ENCODE measurements around the gene PPP2R3B.

Gene PPP2R3B

DNA sequence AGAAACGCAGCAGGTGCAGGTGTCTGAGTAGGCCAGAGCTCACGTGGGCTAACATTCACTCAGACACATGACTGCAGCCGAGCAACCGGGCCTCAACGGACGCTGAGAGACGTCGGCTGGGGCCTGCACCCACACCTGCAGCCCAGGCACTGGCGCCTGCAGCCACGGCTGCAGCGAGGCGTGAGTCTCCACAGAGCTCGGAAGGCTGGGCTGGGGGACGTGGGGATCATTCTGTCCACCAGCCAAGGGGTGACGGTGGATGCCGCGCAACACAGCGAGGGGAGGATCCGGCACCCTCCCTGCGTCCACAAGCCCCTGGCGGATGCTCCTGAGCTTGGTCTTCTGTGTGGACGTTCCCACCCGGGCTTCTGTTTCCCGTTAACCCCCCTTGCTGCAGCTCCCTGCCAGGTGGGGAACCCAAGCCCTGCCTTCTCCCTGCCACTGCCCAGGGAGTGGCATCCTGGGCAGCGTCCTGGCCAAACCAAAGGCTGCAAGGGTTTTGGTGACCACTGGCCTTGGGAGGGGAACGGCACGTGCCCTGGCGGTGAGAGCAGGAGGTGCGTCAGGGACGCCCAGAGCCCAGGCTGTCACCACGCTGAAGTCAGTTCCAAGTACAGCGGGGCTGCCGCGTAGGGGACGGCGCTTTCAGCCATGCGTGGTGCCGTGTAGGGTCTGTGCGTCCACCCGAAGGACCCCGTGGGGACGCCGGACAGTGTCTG is 16.3 kb downstream of the PPP2R3B start:
- FAIRE-seq: no peak

DNA sequence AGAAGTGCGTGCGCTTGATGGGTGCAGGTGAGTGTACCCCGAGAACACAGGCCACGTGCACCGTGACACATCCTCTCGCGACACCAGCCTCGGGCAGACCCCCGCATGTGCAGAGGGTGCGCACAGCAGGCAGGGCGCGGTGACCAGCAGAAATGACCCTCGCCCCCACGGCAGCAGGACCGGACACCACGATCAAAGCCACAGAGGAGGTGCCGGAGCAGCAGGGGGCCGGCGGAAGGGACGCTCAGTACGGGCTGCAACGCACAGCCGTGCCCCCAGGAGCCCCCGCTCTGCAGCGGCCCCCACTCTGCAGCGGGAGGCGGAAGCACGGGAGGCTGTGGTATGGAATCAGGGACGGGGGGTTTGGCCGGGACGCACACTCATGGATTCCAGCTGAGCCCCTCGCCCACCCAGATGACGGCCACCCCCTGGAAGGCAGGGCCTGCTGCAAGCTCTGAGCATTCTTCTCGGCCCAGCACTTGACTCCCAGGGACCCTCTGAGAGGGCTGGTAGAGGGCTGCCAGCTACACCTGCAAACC is 17.1 kb downstream of the PPP2R3B start:
- no peak for FAIRE-seq

DNA sequence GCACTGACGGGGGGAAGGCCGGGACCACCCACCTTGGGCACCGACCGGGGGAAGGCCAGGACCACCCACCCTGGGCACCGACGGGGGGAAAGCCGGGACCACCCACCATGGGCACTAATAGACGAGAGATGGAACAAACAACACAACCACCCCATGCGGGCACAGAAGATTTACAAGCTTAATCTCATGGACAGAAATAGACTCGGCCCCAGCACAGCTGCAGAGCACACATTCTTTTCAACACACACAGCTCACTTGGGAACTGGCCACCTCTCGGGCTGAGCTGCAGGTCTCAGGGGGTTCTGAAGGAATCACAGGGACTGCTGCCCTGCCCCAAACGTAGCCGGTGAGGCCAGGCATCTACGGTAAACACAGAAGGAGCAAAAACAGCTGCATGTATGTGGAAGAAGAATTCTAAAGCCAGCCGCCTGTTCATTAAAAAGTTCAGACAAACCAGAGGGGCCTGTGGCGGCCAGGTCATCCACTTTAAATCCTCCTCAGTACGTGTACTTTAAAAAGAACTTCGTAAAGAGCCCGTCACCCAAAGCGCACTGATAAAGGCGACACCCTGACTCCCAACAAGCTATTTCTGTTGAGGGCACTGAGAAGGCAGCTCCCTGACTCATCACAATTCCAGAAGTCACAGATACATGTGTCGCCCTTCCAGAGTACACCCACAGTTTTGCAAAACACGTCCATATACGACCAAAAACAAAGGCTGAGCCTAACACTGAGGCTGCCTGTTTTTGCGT is 17.7 kb downstream of the PPP2R3B start:
- no peak for FAIRE-seq

DNA sequence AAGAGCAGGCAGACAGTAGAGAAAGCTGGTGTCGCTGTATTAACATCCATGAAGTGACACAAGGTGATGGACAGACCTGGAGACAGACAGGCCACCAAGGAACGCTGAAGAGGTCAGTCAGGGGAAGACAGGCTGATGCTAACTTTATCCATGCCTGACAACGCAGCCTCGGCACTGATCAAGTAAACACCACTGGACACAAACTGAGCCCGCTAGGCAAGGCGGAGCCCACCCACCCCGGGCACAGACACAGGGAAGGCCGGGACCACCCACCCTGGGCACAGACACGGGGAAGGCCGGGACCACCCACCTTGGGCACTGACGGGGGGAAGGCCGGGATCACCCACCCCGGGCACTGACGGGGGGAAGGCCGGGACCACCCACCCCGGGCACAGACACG is 18.8 kb downstream of the PPP2R3B start:
- no peak for FAIRE-seq

DNA sequence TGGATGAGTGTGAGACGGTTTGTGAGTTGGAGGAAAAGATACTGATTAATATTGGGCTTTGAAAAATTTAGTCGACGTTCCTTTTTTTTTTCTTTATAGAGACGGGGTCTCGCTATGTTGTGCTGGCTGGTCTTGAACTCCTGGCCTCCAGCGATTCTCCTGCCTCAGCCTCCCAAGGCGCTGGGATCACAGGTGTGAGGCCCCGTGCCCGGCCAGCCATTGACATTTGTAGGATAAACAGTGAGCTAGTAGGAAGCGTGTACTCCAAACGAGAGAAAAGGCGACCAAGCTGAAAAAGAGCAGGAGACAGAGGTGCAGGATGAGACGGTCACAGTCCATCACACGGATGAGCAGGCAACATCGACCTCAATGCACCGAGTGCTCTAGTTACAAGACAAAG is 19.4 kb downstream of the PPP2R3B start:
- FAIRE-seq: no peak

DNA sequence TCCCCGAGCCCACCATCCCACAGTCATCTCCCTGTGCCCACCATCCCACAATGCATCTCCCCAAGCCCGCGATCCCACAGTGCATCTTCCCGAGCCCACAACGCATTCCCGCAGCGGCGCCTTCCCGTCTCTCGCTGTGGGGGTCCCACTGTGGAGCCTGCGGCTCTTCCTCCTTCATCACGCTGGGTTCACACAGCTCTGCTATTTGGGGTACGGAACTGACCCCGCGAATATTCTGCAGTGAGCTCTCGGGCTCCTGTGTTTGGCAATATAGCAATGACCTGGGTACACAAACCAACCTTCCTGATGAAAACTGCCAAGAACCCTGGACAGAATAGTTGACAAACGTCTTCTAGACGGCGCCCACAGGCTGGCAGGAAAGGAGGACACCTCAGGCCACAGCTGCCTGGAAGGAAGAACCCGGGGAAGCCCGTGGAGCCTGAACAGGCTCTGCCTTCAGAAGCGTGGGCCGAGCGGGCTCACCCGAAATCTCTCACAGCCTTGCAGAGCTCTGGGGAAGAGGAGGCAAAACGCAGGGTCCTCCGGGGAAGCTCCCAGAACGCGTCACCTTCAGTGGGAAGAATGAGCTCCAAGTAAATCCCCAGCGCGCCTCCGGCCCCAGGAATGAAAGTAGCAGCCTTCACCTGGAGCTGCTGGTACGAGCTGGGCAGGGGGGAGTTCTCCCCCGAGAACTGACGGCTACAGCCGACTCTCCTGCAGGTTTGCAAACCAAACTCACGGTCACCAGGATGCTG is 22.9 kb downstream of the PPP2R3B start:
- FAIRE-seq: no peak

DNA sequence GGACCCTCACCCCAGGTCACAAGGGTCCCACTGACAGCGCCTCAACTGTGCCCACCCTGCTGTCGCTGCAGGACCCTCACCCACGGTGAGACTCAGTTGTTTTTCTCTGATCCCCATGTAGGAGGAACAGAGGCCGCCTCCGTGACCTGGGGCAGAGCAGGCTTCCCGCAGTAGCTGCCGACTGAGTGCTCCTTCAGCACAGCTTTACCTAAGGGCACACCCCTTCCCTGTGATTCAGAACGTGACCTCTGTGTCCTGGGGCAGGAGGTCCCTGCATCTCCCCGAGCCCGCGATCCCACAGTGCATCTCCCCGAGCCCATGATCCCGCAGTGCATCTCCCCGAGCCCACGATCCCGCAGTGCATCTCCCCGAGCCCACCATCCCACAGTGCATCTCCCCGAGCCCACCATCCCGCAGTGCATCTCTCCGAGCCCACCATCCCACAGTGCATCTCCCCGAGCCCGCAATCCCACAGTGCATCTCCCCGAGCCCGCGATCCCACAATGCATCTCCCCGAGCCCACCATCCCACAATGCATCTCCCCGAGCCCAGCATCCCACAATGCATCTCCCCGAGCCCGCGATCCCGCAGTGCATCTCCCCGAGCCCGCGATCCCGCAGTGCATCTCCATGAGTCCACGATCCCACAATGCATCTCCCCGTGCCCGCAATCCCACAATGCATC is 23.6 kb downstream of the PPP2R3B start:
- no peak for FAIRE-seq

DNA sequence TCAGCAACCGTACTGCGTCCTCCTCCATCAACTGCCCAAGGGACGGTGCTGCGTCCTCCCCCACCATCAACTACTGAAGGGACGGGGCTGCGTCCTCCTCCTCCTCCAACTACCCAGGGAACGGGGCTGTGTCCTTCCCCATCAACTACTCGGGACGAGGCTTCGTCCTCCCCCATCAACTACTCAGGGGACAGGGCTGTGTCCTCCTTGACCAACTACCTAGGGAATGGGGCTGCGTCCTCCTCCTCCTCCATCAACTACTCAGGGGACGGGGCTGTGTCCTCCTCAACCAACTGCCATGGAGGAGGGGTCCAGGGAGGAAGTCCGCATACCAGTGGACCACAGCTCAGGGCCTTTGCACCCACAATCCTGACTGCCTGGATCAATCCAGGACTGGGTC is 24.4 kb downstream of the PPP2R3B start:
- FAIRE-seq: no peak

DNA sequence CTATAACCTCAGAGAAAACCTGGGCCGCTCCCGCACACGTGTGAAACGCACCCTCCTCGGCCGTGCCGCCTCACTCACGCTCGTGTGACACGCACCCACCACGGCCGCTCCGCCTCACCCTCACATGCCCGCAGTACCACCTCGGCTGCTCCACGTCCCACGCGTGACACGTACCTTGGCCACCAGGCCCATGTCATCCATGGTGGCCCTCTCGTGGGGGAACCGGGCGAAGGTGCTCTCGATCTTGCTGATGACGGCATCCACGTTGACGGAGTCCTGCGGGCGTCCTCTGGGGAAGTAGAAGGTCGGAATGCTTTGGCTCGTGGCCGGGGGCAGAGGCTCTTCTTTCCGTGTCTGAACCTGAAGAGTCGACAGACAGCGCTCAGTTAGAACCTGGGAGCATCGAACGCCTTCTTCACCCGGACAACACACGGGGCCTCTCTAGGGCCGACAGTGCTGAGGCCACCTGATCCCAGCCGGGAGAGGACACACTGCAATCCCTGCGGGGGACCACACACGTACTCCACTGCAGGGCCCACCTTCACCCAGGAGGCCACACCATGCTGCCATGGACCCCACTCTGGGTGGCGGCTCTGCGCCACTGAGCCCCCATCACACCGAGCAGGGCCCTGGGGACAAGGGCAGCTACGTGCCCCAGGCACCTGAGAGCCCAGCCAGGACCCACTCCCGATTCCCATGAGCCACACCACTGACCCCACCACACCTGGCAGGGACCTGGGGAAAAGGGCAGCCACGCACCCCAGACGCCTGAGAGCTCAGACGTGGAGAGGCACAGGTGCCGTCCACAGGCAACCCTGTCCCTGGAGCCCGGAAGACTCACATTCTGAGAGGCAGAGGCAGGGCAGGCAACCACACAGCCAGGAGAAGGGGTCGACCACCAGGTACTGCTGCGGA is 25.2 kb downstream of the PPP2R3B start:
- no peak for FAIRE-seq

DNA sequence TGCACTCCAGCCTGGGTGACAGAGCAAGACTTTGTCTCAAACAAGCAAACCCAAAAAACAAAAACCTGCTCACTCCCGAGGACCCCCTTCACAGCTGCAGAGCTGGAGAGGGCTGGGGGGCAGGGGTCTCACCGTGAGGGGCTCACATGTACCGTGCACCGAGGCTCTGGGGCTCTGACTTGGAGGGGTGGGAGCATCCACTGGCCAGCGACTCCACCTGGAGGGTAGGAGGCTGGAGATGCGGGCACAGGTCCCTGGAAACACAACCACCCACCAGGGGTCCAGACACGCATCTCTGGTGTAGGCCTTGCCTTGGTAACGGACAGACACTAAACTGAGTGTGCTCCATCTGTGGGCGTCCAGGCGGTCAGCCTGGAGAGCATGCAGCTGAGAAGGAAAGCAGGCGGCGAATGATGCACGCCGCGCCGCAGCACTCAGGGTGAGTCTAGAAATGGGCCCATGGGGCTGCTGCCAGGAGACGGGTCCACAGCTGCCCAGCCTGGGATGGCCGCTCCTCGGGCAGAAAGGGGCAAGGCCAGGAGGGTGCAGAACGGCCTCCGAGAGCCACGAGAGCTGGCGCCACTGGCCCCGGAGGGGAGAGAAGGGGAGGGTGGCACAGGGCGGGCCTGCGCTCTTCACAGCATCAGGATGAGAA is 26.1 kb downstream of the PPP2R3B start:
- no peak for FAIRE-seq

DNA sequence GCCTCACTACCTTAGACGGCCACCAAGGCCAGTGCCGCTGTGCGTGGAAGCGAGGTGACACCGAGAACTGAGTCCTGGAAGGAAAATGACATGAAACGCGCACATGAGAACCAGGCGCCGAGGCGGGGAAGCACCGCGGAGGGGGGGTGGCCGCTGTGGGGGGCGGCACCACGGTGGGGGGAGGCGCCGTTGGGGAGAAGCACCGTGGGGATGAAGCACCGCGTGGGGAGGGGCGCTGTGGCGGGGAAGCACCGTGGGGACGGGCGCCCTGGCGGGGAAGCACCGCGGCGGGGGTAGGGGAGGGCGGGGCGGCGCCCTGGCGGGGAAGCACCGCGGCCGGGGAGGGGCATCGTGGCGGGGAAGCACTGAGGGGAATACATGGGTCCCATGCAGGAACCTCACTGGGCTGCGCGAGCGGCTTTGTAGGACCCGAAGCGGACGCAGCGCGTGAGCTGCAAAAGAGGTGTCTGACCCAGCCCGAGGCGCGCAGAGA is 28.0 kb downstream of the PPP2R3B start:
- no peak for FAIRE-seq

DNA sequence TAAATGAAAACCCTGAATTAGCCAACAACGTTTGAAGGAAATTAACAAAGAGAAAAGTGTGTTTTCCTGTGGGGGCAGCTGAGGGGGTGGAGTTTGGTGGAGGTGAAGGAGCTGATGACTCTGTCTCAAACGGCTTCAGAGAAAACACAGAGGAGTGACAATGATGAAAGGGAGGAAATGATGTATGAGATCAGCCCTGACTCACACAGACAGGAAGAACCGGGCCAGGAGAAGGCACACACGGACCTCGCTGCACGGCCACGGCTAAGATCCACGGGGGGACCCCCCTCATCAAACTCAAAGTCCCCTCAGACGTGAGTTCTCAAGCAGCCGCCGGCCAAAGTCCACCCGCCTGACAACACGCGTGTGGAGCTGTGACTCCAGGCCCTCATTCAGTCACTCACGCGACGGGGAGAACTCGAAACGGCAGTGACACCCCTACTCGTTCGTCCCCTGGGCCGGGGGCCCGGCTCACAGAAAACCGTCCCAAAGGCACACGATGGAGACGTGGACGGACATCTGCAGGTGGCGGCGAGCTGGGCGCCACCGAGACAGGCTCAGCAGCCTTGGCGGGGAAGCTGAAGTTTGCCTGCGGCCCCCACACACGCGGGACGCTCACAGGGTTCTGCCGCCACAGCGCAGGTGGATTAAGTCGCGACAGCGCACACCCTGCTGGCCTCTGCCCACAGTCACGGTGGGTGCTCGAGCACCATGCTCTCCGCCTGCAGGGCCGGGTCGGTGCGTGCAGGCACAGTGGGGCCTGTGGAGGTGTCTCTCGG is 28.8 kb downstream of the PPP2R3B start:
- FAIRE-seq: no peak

DNA sequence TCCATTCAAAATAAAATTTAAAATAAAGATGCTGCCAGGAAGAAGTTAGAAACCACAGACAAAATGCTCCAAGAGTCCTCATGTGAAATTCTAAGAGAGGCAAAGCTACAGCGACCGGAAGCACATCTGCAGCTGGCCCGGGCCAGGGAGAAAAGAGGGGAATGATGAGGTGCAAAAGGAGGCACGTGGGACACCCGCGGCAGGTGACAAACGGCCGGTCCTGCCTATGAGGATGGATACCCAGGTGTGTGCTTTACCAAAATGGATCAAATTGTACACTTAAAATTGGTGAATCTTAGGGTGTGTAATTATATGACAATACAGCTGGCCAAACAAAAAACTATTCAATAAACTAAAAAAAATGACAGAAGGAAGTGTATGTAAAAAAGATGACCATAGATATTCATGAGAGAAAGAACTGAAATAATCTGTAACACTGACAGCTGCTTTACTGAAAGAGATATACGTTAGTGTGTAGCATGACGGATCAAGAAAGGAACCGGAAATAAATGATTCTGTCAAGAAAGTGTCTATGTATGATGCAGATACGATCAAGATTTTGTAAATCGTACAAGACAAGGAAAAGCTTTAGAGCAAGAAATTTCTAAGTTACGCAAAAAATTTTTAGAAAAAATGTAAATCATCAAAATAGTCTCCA is 29.5 kb downstream of the PPP2R3B start:
- FAIRE-seq: no peak

DNA sequence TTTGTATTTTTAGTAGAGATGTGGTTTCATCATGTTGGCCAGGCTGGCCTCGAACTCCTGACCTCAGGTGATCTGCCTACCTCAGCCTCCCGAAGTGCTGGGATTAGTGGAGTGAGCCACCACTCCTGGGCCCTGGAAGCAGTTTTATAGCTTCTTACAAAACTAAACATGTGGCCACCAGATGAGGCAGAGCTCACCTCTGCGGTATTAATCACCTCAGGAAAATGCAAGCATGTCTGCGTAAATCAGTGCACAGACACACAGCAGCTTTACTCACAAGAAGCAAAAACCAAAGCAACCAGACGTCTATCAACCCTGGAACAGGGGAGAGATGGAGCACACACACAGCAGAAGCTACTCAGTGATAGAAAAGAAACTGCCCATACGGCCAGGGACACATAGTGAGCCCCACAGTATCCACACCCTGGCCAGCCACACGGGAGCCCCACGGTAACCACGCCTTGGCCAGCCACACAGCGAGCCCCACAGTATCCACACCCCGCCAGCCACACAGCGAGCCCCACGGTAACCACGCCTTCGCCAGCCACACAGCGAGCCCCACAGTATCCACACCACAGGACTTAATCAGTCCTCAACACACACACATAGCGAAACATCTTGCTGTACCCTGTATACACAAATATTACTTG is 30.2 kb downstream of the PPP2R3B start:
- no peak for FAIRE-seq

DNA sequence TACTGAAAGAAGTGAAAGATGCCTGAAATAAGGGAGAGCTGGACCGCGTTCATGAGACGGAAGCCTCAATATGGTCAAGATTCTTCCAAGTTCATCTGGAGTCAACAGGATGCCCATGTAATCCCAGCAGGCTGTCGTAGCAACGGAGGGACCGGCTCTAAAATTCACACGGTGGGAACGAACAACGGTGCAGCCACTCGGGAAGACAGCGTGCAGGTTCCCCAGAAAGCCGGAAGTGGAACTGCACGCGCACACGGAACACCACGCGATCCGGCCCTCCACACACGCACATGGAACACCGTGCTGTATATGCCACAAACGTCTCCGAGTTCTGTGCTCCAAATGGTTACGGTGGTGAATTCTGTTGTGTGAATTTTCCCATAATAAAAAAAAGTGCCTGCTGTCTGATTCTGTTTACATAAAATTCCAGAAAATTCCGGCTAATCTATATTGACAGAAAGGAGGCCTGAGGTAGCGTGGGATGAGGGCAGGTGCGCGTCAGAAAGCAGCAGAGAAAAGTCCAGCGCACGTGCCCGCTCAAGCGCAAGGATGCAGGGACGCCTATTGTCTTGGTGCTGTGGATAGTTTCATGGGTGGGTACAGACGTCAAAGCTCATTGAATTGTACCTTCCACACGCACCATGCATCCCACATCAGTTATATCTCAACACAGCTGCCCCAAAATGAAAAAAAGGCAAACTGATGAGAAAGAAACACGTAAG is 31.2 kb downstream of the PPP2R3B start:
- no peak for FAIRE-seq

DNA sequence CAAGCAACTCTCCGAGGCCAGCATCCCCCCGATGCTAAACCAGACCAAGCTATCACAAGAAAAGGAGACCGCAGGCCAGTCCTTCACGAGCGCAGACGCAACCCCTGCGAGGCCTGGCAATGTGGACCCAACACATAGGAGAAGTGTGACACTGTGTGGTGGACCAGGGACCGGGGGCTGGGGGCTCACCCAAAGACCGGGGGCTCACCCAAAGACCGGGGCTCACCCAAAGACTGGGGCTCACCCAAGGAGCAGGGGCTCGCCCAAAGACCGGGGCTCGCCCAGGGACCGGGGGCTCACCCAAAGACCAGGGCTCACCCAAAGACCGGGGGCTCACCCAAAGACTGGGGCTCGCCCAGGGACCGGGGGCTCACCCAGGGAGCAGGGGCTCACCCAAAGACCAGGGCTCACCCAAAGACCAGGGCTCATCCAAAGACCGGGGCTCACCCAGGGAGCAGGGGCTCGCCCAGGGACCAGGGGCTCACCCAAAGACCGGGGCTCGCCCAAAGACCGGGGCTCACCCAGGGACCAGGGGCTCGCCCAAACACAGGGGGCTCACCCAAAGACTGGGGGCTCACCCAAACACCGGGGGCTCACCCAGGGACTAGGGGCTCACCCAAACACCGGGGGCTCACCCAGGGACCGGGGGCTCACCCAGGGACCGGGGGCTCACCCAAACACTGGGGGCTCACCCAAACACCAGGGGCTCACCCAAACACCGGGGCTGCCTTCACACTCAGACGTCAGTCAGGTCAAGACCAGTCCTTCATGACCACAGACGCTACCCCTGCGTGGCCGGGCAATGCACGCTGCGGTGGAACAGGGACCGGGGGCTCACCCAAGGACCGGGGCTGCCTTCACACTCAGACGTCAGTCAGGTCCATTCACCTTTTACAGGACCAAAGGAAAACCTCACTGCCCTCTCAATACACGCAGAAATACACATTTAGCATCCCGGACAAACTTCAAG is 32.9 kb downstream of the PPP2R3B start:
- FAIRE-seq: no peak

Measured in colon (tissue), 2 donors.